Transverse colon (tissue), 4 donors: ENCODE data around the gene TDG. TPM values are rescaled to one million over a fixed set of nuclear protein-coding genes. Genes with fewer than 3 reads are reported as not detected.

Experiments
- DNase-seq: peaks from one replicate; pipeline ENCODE4 v3.0.0-alpha.2; 2019
- H3K27ac ChIP-seq, 4 donors: fragments of 200-600 bp; sonication (generic); 2 replicates each; pipeline ENCODE4 v1.5.1; 2016 to 2018; ENCODE audit warnings: inconsistent platforms in 4 of 4
- H3K27me3 ChIP-seq: fragments of 200-600 bp; sonication (generic); 2 replicates; pipeline ENCODE4 v1.5.1; 2017; ENCODE audit warnings: inconsistent platforms
- H3K36me3 ChIP-seq, 4 donors: fragments of 200-600 bp; sonication (generic); 2 replicates each; pipeline ENCODE4 v1.5.1; 2017 to 2019; ENCODE audit warnings: inconsistent platforms in 4 of 4
- H3K4me1 ChIP-seq, 4 donors: fragments of 200-600 bp; sonication (generic); 2 replicates each; pipeline ENCODE4 v1.5.1; 2017 to 2020; ENCODE audit warnings: inconsistent platforms in 4 of 4
- H3K4me3 ChIP-seq, 4 donors: fragments of 200-600 bp; sonication (generic); 1 replicate in 1 of 4; 2 replicates in 3 of 4; pipeline versions ENCODE4 v1.5.1 to v1.6.1; 2017 to 2019; ENCODE audit warnings: inconsistent platforms in 4 of 4
- H3K9me3 ChIP-seq, 2 donors: fragments of 200-600 bp; sonication (generic); 2 replicates each; pipeline ENCODE4 v1.5.1; 2017 to 2019; ENCODE audit warnings: inconsistent platforms in 2 of 2
- EP300 ChIP-seq: sonication (generic); formaldehyde crosslinking; IDR thresholded peaks from one replicate; pipeline ENCODE4 v1.6.1; 2017; ENCODE audit warnings: antibody characterized with exemption, low read depth
- POLR2A ChIP-seq: fragments of 450-650 bp; IDR thresholded peaks from one replicate; pipeline ENCODE4 v1.6.1; 2016; ENCODE audit warnings: antibody characterized with exemption, mild to moderate bottlenecking, moderate library complexity
- POLR2AphosphoS5 ChIP-seq, 3 donors: sonication (generic); formaldehyde crosslinking; IDR thresholded peaks; one replicate each; pipeline ENCODE4 v1.6.1; 2016; ENCODE audit warnings: antibody characterized with exemption in 3 of 3
- WGBS, 2 donors: methylation state at CpG; one replicate each; pipeline ENCODE4 v1.1.5; 2018; ENCODE audit warnings: low coverage in 1 of 2; 5-methylcytosine and 5-hydroxymethylcytosine counted together
- in situ Hi-C, 4 donors: fragments of 200-750 bp; cut with MboI; loops; one replicate each; pipeline versions ENCODE4 v1.15.0 to v1.15.1; 2017; ENCODE audit warnings: low sequenced_read_pairs in 3 of 4, low pct_ligation_motif_present in 1 of 4, low pct_unique_long_range_greater_than_20kb in 1 of 4
- intact Hi-C: fragments of 100-400 bp; cut with DNase I; formaldehyde crosslinking; loops from one replicate; pipeline ENCODE4 v1.15.1; 2023; ENCODE audit warnings: low total_unique reads
- total RNA-seq, 4 donors: library from RNA; depleted of rRNA; stranded (reverse); fragments of >200 nt; gene quantifications; one replicate each; pipeline ENCODE4 v1.1.0, GENCODE V29; 2016
- TF ChIP-seq, protein P1 (sequence below), 5 experiments: fragments of 200-600 bp in 3 of 5; fragments of 450-650 bp in 2 of 5; sonication (generic) in 3 of 5; IDR thresholded peaks; 1 replicate in 2 of 5; 2 replicates in 3 of 5; pipeline ENCODE4 v1.5.1; 2016 to 2017; ENCODE audit warnings: antibody characterized with exemption in 5 of 5, inconsistent platforms in 3 of 5, mild to moderate bottlenecking in 2 of 5, moderate library complexity in 1 of 5

TDG gene
- total RNA-seq, 4 donors from 2014 or later, result 17.9 to 43.4 (median 26.1) TPM

- no peak overlapping the region for H3K4me3 ChIP-seq
- DNase-seq, result no peak
- no peaks in the 10 kb centered on the region for H3K36me3 ChIP-seq
- H3K27me3 ChIP-seq, result no peaks in the 10 kb centered on the region
- H3K9me3 ChIP-seq, result no peaks in the 10 kb centered on the region
- TF ChIP-seq, protein P1, sequence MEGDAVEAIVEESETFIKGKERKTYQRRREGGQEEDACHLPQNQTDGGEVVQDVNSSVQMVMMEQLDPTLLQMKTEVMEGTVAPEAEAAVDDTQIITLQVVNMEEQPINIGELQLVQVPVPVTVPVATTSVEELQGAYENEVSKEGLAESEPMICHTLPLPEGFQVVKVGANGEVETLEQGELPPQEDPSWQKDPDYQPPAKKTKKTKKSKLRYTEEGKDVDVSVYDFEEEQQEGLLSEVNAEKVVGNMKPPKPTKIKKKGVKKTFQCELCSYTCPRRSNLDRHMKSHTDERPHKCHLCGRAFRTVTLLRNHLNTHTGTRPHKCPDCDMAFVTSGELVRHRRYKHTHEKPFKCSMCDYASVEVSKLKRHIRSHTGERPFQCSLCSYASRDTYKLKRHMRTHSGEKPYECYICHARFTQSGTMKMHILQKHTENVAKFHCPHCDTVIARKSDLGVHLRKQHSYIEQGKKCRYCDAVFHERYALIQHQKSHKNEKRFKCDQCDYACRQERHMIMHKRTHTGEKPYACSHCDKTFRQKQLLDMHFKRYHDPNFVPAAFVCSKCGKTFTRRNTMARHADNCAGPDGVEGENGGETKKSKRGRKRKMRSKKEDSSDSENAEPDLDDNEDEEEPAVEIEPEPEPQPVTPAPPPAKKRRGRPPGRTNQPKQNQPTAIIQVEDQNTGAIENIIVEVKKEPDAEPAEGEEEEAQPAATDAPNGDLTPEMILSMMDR (IDR thresholded peaks at IDR 0.05), result no peak
- no peak for TF ChIP-seq POLR2AphosphoS5 (IDR thresholded peaks at IDR 0.05)
- TF ChIP-seq EP300, result no peak
- TF ChIP-seq POLR2A, result no peak
- in situ Hi-C loops, result loop anchor here in 2 of 4 donors (25.0 kb wide), 2 partner anchors 325 to 1150 kb away; partner anchors contain the start of gene WASHC4 (in 1 of the 2)
- WGBS, 2 donors, result 67% methylated on average over 1 of the region's 1 CpG; no CpG with 5 or more reads in 1 of the 2 donors
- H3K4me1 ChIP-seq, result peaks cover 14 to 34% (median 16%) of the 10 kb centered on the region in 4 donors
- no peak overlapping the region for H3K27ac ChIP-seq
- intact Hi-C loops, result loop anchor here (10.0 kb wide), 1 partner anchor 142 kb away; no protein-coding TSS in a partner anchor
These were observed 3.2 kb upstream of the TDG start for GRCh38 chr12:103962493-103962892.

DNA sequence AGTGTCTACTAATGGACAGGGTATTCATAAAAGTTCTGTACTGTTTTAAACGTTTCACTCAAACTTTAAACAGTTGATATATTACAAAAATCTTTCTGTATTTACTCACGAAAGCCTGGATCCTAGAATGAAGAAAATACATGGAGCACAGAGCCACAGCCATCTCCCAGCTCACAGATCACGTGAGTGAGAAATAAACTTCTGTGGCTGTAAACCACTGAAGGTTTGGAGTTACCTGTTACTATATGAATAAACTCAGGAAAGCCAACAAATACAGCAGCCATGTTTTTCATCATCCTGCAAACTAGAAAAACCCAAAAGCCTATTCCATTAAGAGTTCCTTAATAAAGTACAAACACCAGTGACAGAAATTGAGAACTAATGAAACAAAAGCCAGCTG is 867 bp upstream of the TDG start:
- Histone ChIP-seq H3K9me3 (no peaks in the 10 kb centered on the region), H3K27me3 (no peaks in the 10 kb centered on the region), H3K36me3 (no peaks in the 10 kb centered on the region), H3K4me1 (peaks cover 18 to 45% (median 21%) of the 10 kb centered on the region in 4 donors), H3K4me3 (peak overlapping the region; percentile 68 to 94 (median 88)), H3K27ac (peak overlapping the region; percentile 95 to 99 (median 98))
- WGBS, 2 donors, result 10 to 16% methylated on average over 3 of the region's 3 CpGs
- no peak for DNase-seq
- intact Hi-C loops, result loop anchor here (10.0 kb wide), 1 partner anchor 140 kb away; no protein-coding TSS in a partner anchor
- TF ChIP-seq POLR2AphosphoS5 (IDR thresholded peaks at IDR 0.05), result no peak
- in situ Hi-C loops, result loop anchor here in 2 of 4 donors (25.0 kb wide), 2 partner anchors 322 to 1147 kb away; partner anchors contain the start of gene WASHC4 (in 1 of the 2)

- 0% methylated on average over 11 of the region's 11 CpGs; no CpG with 5 or more reads in 1 of the 2 donors for WGBS, 2 donors
- peak overlapping the region; percentile 68 to 94 (median 88) for H3K4me3 ChIP-seq
- H3K36me3 ChIP-seq, result no peaks in the 10 kb centered on the region
- H3K4me1 ChIP-seq, result peaks cover 20 to 50% (median 21%) of the 10 kb centered on the region in 4 donors
- intact Hi-C loops, result loop anchor here (10.0 kb wide), 1 partner anchor 140 kb away; no protein-coding TSS in a partner anchor
- DNase-seq, result no peak
- TF ChIP-seq EP300, result no peak
- TF ChIP-seq POLR2A, result no peak
- TF ChIP-seq, protein P1 (IDR thresholded peaks at IDR 0.05), result no peak
- TF ChIP-seq POLR2AphosphoS5 (IDR thresholded peaks at IDR 0.05), result no peak
- in situ Hi-C loops, result loop anchor here in 2 of 4 donors (25.0 kb wide), 2 partner anchors 322 to 1147 kb away; partner anchors contain the start of gene WASHC4 (in 1 of the 2)
- H3K27me3 ChIP-seq, result no peaks in the 10 kb centered on the region
- peak overlapping the region; percentile 95 to 99 (median 98) for H3K27ac ChIP-seq
- no peaks in the 10 kb centered on the region for H3K9me3 ChIP-seq
These were observed 450 bp upstream of the TDG start for GRCh38 chr12:103965255-103965589.

- H3K36me3 ChIP-seq, result no peaks in the 10 kb centered on the region
- peaks cover 20 to 50% (median 21%) of the 10 kb centered on the region in 4 donors for H3K4me1 ChIP-seq
- peak overlapping the region; percentile 68 to 94 (median 81) for H3K4me3 ChIP-seq
- WGBS, 2 donors, result 4 to 11% methylated on average over 1 of the region's 1 CpG
- TF ChIP-seq, protein P1 (IDR thresholded peaks at IDR 0.05), result no peak
- H3K27me3 ChIP-seq, result no peaks in the 10 kb centered on the region
- H3K27ac ChIP-seq, result peak overlapping the region; percentile 95 to 99 (median 98)
- in situ Hi-C loops, result loop anchor here in 2 of 4 donors (25.0 kb wide), 2 partner anchors 321 to 1146 kb away; partner anchors contain the start of gene WASHC4 (in 1 of the 2)
- no peaks in the 10 kb centered on the region for H3K9me3 ChIP-seq
- intact Hi-C loops, result loop anchor here (10.0 kb wide), 1 partner anchor 138 kb away; no protein-coding TSS in a partner anchor
- DNase-seq, result no peak
These were observed 1.1 kb downstream of the TDG start for GRCh38 chr12:103966736-103967135.
